Measurements from ENCODE around the gene CD52. TPM values are rescaled to one million over a fixed set of nuclear protein-coding genes. Genes with fewer than 3 reads are reported as not detected.

CD52 gene
- total and polyA plus RNA-seq, 2 donors: 3.3 to 17.0 TPM

- H3K27ac ChIP-seq (ENCODE audit: low read depth): peak overlapping the region; percentile 98
- H3K4me3 ChIP-seq (ENCODE audit: low read depth, low read length): peak overlapping the region; percentile 80
- H3K4me1 ChIP-seq (ENCODE audit: insufficient read depth): no peaks in the 10 kb centered on the region
- no peak for DNase-seq (ENCODE audit: extremely low spot score)
- no peaks in the 10 kb centered on the region for H3K36me3 ChIP-seq (ENCODE audit: insufficient read depth)
- WGBS: 29% methylated on average over 20 of the region's 20 CpGs
Measured at GRCh38 chr1:26280333-26281042, 37.3 kb upstream of the CD52 start.

GRCh38 chr1:26281091-26281958 is 36.4 kb upstream of the CD52 start:
- no peak for DNase-seq (ENCODE audit: extremely low spot score)
- Histone ChIP-seq H3K27ac (ENCODE audit: low read depth) (peak overlapping the region; percentile 28), H3K4me1 (ENCODE audit: insufficient read depth) (no peaks in the 10 kb centered on the region), H3K36me3 (ENCODE audit: insufficient read depth) (no peaks in the 10 kb centered on the region), H3K4me3 (ENCODE audit: low read depth, low read length) (no peak overlapping the region)
- 90% methylated on average over 5 of the region's 5 CpGs for WGBS

GRCh38 chr1:26281971-26282370 is 35.8 kb upstream of the CD52 start:
- Histone ChIP-seq H3K4me1 (ENCODE audit: insufficient read depth) (no peaks in the 10 kb centered on the region), H3K36me3 (ENCODE audit: insufficient read depth) (no peaks in the 10 kb centered on the region), H3K27ac (ENCODE audit: low read depth) (no peak overlapping the region), H3K4me3 (ENCODE audit: low read depth, low read length) (no peak overlapping the region)
- no peak for DNase-seq (ENCODE audit: extremely low spot score)
- 35% methylated on average over 15 of the region's 15 CpGs for WGBS

- no peak overlapping the region for H3K27ac ChIP-seq (ENCODE audit: low read depth)
- H3K36me3 ChIP-seq (ENCODE audit: insufficient read depth): no peaks in the 10 kb centered on the region
- H3K4me3 ChIP-seq (ENCODE audit: low read depth, low read length): no peak overlapping the region
- 72% methylated on average over 22 of the region's 22 CpGs for WGBS
- DNase-seq (ENCODE audit: extremely low spot score): no peak
- H3K4me1 ChIP-seq (ENCODE audit: insufficient read depth): no peaks in the 10 kb centered on the region
Measured at GRCh38 chr1:26282401-26282918, 35.3 kb upstream of the CD52 start.

- DNase-seq (ENCODE audit: extremely low spot score): no peak
- no peaks in the 10 kb centered on the region for H3K36me3 ChIP-seq (ENCODE audit: insufficient read depth)
- WGBS: 79% methylated on average over 4 of the region's 4 CpGs
- no peak overlapping the region for H3K4me3 ChIP-seq (ENCODE audit: low read depth, low read length)
- no peaks in the 10 kb centered on the region for H3K4me1 ChIP-seq (ENCODE audit: insufficient read depth)
- H3K27ac ChIP-seq (ENCODE audit: low read depth): no peak overlapping the region
Measured at GRCh38 chr1:26283279-26283853, 34.4 kb upstream of the CD52 start.

GRCh38 chr1:26283871-26284596 is 33.7 kb upstream of the CD52 start:
- no peak for DNase-seq (ENCODE audit: extremely low spot score)
- Histone ChIP-seq H3K36me3 (ENCODE audit: insufficient read depth) (no peaks in the 10 kb centered on the region), H3K4me1 (ENCODE audit: insufficient read depth) (no peaks in the 10 kb centered on the region), H3K27ac (ENCODE audit: low read depth) (no peak overlapping the region), H3K4me3 (ENCODE audit: low read depth, low read length) (no peak overlapping the region)
- 88% methylated on average over 12 of the region's 12 CpGs for WGBS

GRCh38 chr1:26284597-26285347 is 33.0 kb upstream of the CD52 start:
- Histone ChIP-seq H3K27ac (ENCODE audit: low read depth) (no peak overlapping the region), H3K36me3 (ENCODE audit: insufficient read depth) (no peaks in the 10 kb centered on the region), H3K4me3 (ENCODE audit: low read depth, low read length) (no peak overlapping the region), H3K4me1 (ENCODE audit: insufficient read depth) (no peaks in the 10 kb centered on the region)
- WGBS: 38% methylated on average over 22 of the region's 22 CpGs
- no peak for DNase-seq (ENCODE audit: extremely low spot score)

- no peak for DNase-seq (ENCODE audit: extremely low spot score)
- no peak overlapping the region for H3K27ac ChIP-seq (ENCODE audit: low read depth)
- H3K36me3 ChIP-seq (ENCODE audit: insufficient read depth): no peaks in the 10 kb centered on the region
- H3K4me1 ChIP-seq (ENCODE audit: insufficient read depth): no peaks in the 10 kb centered on the region
- no peak overlapping the region for H3K4me3 ChIP-seq (ENCODE audit: low read depth, low read length)
- WGBS: 81% methylated on average over 19 of the region's 19 CpGs
Measured at GRCh38 chr1:26285366-26286063, 32.2 kb upstream of the CD52 start.

- H3K4me3 ChIP-seq (ENCODE audit: low read depth, low read length): no peak overlapping the region
- no peaks in the 10 kb centered on the region for H3K4me1 ChIP-seq (ENCODE audit: insufficient read depth)
- no peak overlapping the region for H3K27ac ChIP-seq (ENCODE audit: low read depth)
- no peak for DNase-seq (ENCODE audit: extremely low spot score)
- WGBS: 77% methylated on average over 2 of the region's 2 CpGs
- no peaks in the 10 kb centered on the region for H3K36me3 ChIP-seq (ENCODE audit: insufficient read depth)
Measured at GRCh38 chr1:26286064-26286416, 31.7 kb upstream of the CD52 start.

- Histone ChIP-seq H3K4me3 (ENCODE audit: low read depth, low read length) (no peak overlapping the region), H3K4me1 (ENCODE audit: insufficient read depth) (no peaks in the 10 kb centered on the region)
Measured at GRCh38 chr1:26287033-26287711, 30.6 kb upstream of the CD52 start.

GRCh38 chr1:26287811-26288210 is 29.9 kb upstream of the CD52 start:
- no peak for DNase-seq (ENCODE audit: extremely low spot score)
- WGBS: 94% methylated on average over 5 of the region's 5 CpGs
- Histone ChIP-seq H3K4me3 (ENCODE audit: low read depth, low read length) (no peak overlapping the region), H3K36me3 (ENCODE audit: insufficient read depth) (no peaks in the 10 kb centered on the region), H3K4me1 (ENCODE audit: insufficient read depth) (no peaks in the 10 kb centered on the region), H3K27ac (ENCODE audit: low read depth) (no peak overlapping the region)

More at GRCh38 chr1:26287033-26287711, 30.6 kb upstream of the CD52 start:
- no peaks in the 10 kb centered on the region for H3K36me3 ChIP-seq (ENCODE audit: insufficient read depth)
- H3K27ac ChIP-seq (ENCODE audit: low read depth): no peak overlapping the region
- DNase-seq (ENCODE audit: extremely low spot score): no peak
- WGBS: 64% methylated on average over 8 of the region's 8 CpGs
